CD14-positive monocyte (primary cell): ENCODE data around the gene XYLB. TPM values are rescaled to one million over a fixed set of nuclear protein-coding genes. Genes with fewer than 3 reads are reported as not detected.

Experiments
- DNase-seq, 3 donors: peaks; one replicate each; pipeline ENCODE4 v3.0.0-alpha.2; 2011 to 2022
- H2AFZ ChIP-seq: 2 replicates; pipeline ENCODE4 v1.6.0; 2012; ENCODE audit warnings: mild to moderate bottlenecking, low read depth, low read length, inconsistent platforms; ENCODE audit not compliant: insufficient read depth, poor library complexity, severe bottlenecking
- H3K27ac ChIP-seq, 2 donors: 1 replicate in 1 of 2; 2 replicates in 1 of 2; pipeline ENCODE4 v1.5.1; 2012 to 2013; ENCODE audit warnings: low read length in 2 of 2, control low read depth in 1 of 2, inconsistent platforms in 1 of 2, low read depth in 1 of 2, mild to moderate bottlenecking in 1 of 2
- H3K27me3 ChIP-seq, 2 donors: one replicate each; pipeline versions ENCODE4 v1.6.0 to v1.6.1; 2011 to 2013; ENCODE audit warnings: low read length in 2 of 2; ENCODE audit not compliant: control insufficient read depth in 2 of 2, insufficient read depth in 2 of 2
- H3K36me3 ChIP-seq, 2 donors: replicated peaks in 1 of 2; 1 replicate in 1 of 2; 2 replicates in 1 of 2; pipeline versions ENCODE4 v1.5.1 to v1.6.1; 2012 to 2013; ENCODE audit warnings: low read length in 2 of 2, control low read depth in 1 of 2, inconsistent platforms in 1 of 2, mild to moderate bottlenecking in 1 of 2; ENCODE audit not compliant: insufficient read depth in 2 of 2, control insufficient read depth in 1 of 2
- H3K4me1 ChIP-seq, 2 donors: 1 replicate in 1 of 2; 2 replicates in 1 of 2; pipeline versions ENCODE4 v1.5.1 to v1.6.1; 2012 to 2013; ENCODE audit warnings: low read length in 2 of 2, control low read depth in 1 of 2, inconsistent platforms in 1 of 2, mild to moderate bottlenecking in 1 of 2, moderate library complexity in 1 of 2; ENCODE audit not compliant: insufficient read depth in 2 of 2, control insufficient read depth in 1 of 2
- H3K4me2 ChIP-seq: replicated peaks from 2 replicates; pipeline ENCODE3; 2012; ENCODE audit warnings: low read length, moderate library complexity, mild to moderate bottlenecking; ENCODE audit not compliant: poor library complexity, severe bottlenecking; ENCODE audit errors: extremely low read depth
- H3K4me3 ChIP-seq, 3 experiments: fragments of 200-600 bp in 1 of 3; sonication (generic) in 1 of 3; replicated peaks in 1 of 3; 1 replicate in 2 of 3; 2 replicates in 1 of 3; pipeline ENCODE4 v1.5.1; 2011 to 2013; ENCODE audit warnings: low read length in 3 of 3, mild to moderate bottlenecking in 3 of 3, control low read depth in 2 of 3, low read depth in 2 of 3, inconsistent platforms in 1 of 3, moderate library complexity in 1 of 3
- H3K79me2 ChIP-seq: 2 replicates; pipeline ENCODE4 v1.6.0; 2012; ENCODE audit warnings: mild to moderate bottlenecking, control low read depth, inconsistent platforms, low read length, moderate library complexity; ENCODE audit not compliant: insufficient read depth
- H3K9ac ChIP-seq: 2 replicates; pipeline ENCODE4 v1.6.0; 2017; ENCODE audit warnings: low read length, mild to moderate bottlenecking; ENCODE audit not compliant: insufficient read depth, poor library complexity, severe bottlenecking
- H3K9me3 ChIP-seq, 2 donors: replicated peaks in 1 of 2; 1 replicate in 1 of 2; 2 replicates in 1 of 2; pipeline versions ENCODE4 v1.5.1 to v1.6.1; 2012 to 2013; ENCODE audit warnings: low read length in 2 of 2, control low read depth in 1 of 2; ENCODE audit not compliant: control insufficient read depth in 1 of 2, insufficient read depth in 1 of 2
- H4K20me1 ChIP-seq: 2 replicates; pipeline ENCODE4 v1.6.0; 2012; ENCODE audit warnings: mild to moderate bottlenecking, low read length, control low read depth, moderate library complexity; ENCODE audit not compliant: insufficient read depth
- H3K27ac Mint-ChIP-seq, 7 donors: one replicate each; pipeline ENCODE4 v1.8.0; 2020; ENCODE audit warnings: mild to moderate bottlenecking in 7 of 7, mixed read lengths in 7 of 7, moderate library complexity in 6 of 7, inconsistent platforms in 2 of 7
- H3K27me3 Mint-ChIP-seq, 3 donors: one replicate each; pipeline ENCODE4 v1.8.0; 2021 to 2022; ENCODE audit warnings: low read depth in 3 of 3, mild to moderate bottlenecking in 3 of 3, mixed read lengths in 3 of 3, moderate library complexity in 3 of 3, inconsistent platforms in 1 of 3
- H3K36me3 Mint-ChIP-seq, 2 donors: one replicate each; pipeline ENCODE4 v1.8.0; 2020; ENCODE audit warnings: mixed read lengths in 2 of 2, inconsistent platforms in 1 of 2, mild to moderate bottlenecking in 1 of 2
- H3K4me1 Mint-ChIP-seq: one replicate; pipeline ENCODE4 v1.8.0; 2020; ENCODE audit warnings: mild to moderate bottlenecking, mixed read lengths
- H3K4me3 Mint-ChIP-seq, 2 donors: one replicate each; pipeline ENCODE4 v1.8.0; 2020; ENCODE audit warnings: mild to moderate bottlenecking in 2 of 2, mixed read lengths in 2 of 2, moderate library complexity in 1 of 2
- H3K9me3 Mint-ChIP-seq, 7 donors: one replicate each; pipeline ENCODE4 v1.8.0; 2020 to 2022; ENCODE audit warnings: mixed read lengths in 7 of 7, mild to moderate bottlenecking in 6 of 7, moderate library complexity in 6 of 7, inconsistent platforms in 2 of 7
- WGBS: methylation state at CpG from one replicate; pipeline ENCODE4 v1.1.5; 2013; ENCODE audit warnings: missing lambda C conversion rate; ENCODE audit not compliant: insufficient coverage; 5-methylcytosine and 5-hydroxymethylcytosine counted together
- intact Hi-C, 2 donors: fragments of 100-400 bp; cut with micrococcal nuclease; formaldehyde crosslinking; loops; one replicate each; pipeline versions ENCODE4 v1.15.0 to v1.15.1; 2023
- polyA plus RNA-seq, 3 donors: library from polyadenylated mRNA; depleted of rRNA in 1 of 3; unstranded in 2 of 3; stranded (reverse) in 1 of 3; fragments of 300-500 nt in 2 of 3; fragments of >200 nt in 1 of 3; fragmentation: Illumina TruSeq in 2 of 3; gene quantifications; 1 replicate in 2 of 3; 2 replicates in 1 of 3; pipeline ENCODE4 v1.2.3, GENCODE V29; 2012 to 2021
- TF ChIP-seq, protein P1 (sequence below): fragments of 200-600 bp; IDR thresholded peaks from one replicate; pipeline ENCODE4 v1.8.0; 2022; ENCODE audit warnings: antibody characterized with exemption, mild to moderate bottlenecking

XYLB gene
- polyA plus RNA-seq, 3 donors, result 0.60 to 1.00 (median 0.74) TPM

DNA sequence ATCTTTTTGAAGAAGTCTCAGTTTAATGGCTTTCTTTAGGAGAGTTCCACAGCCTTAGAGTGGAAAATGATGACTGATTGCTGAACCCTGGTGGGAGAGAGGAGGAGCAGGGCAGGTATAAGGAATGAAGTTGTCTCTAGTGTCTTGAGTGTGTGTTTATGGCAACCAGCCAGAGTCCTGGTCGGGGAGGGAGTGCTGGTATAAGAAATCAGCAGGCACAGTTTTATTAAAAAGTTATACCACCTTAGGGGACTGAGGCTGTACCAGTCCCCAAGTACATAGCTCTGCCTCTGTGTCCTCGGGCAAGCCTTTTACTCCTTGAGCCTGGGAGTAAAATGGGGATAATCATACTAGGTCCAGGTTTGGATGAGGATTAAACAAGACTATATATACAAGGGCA is 34.6 kb upstream of the XYLB start:
- intact Hi-C loops, result no loop called here
- H4K20me1 ChIP-seq, result no peaks in the 10 kb centered on the region
- no peaks in the 10 kb centered on the region for H3K27me3 ChIP-seq
- no peak overlapping the region for H2AFZ ChIP-seq
- TF ChIP-seq, protein P1, sequence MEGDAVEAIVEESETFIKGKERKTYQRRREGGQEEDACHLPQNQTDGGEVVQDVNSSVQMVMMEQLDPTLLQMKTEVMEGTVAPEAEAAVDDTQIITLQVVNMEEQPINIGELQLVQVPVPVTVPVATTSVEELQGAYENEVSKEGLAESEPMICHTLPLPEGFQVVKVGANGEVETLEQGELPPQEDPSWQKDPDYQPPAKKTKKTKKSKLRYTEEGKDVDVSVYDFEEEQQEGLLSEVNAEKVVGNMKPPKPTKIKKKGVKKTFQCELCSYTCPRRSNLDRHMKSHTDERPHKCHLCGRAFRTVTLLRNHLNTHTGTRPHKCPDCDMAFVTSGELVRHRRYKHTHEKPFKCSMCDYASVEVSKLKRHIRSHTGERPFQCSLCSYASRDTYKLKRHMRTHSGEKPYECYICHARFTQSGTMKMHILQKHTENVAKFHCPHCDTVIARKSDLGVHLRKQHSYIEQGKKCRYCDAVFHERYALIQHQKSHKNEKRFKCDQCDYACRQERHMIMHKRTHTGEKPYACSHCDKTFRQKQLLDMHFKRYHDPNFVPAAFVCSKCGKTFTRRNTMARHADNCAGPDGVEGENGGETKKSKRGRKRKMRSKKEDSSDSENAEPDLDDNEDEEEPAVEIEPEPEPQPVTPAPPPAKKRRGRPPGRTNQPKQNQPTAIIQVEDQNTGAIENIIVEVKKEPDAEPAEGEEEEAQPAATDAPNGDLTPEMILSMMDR, result no peak
- no peaks in the 10 kb centered on the region for H3K79me2 ChIP-seq
- H3K4me2 ChIP-seq, result no peak overlapping the region
- H3K4me3 Mint-ChIP-seq, result no peak overlapping the region
- H3K9ac ChIP-seq, result no peak overlapping the region
- H3K4me1 ChIP-seq, result peaks cover 34 to 50% of the 10 kb centered on the region in 2 donors
- peaks cover 0 to 3% (median 0%) of the 10 kb centered on the region in 7 donors for H3K9me3 Mint-ChIP-seq
- WGBS, result no CpG with 5 or more reads among the region's 2 CpGs
- no peaks in the 10 kb centered on the region for H3K36me3 Mint-ChIP-seq
- DNase-seq, result no peak
- H3K27me3 Mint-ChIP-seq, result peaks cover 0 to 3% (median 1%) of the 10 kb centered on the region in 3 donors
- H3K27ac Mint-ChIP-seq, result peak overlapping the region in 6 of 7 donors; percentile 26 to 76 (median 66)
- peak overlapping the region in 1 of 3 experiments; percentile 13 for H3K4me3 ChIP-seq
- no peaks in the 10 kb centered on the region for H3K9me3 ChIP-seq
- no peaks in the 10 kb centered on the region for H3K36me3 ChIP-seq
- H3K27ac ChIP-seq, result peak overlapping the region in 1 of 2 donors; percentile 59
- peaks cover 43% of the 10 kb centered on the region for H3K4me1 Mint-ChIP-seq

DNA sequence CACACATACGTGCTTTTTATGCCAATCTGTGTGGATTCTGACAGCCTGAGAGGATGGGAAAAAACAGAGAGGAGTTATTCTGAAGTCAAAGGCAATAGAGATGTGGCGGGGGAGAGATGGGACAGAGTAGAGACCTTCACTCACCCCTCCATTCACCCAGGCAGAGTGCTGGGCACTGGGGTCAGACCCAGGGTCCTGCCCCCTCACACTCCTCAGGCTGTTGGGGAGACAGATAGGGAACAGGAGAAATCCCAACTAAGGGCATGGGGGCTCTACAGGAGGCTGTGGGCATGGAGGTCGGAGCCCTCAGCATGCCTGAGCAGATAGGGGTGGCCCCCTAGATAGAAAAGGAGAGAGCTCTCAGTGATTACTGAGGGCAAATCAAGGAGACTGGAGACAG is 34.2 kb upstream of the XYLB start:
- no peak for DNase-seq
- Mint-ChIP-seq H3K27ac (peak overlapping the region in 3 of 7 donors; percentile 52 to 58 (median 57)), H3K4me3 (no peak overlapping the region), H3K9me3 (peaks cover 0 to 3% (median 0%) of the 10 kb centered on the region in 7 donors), H3K4me1 (peaks cover 47% of the 10 kb centered on the region), H3K36me3 (no peaks in the 10 kb centered on the region), H3K27me3 (peaks cover 0 to 3% (median 1%) of the 10 kb centered on the region in 3 donors)
- H3K79me2 ChIP-seq, result no peaks in the 10 kb centered on the region
- peaks cover 38 to 54% of the 10 kb centered on the region in 2 donors for H3K4me1 ChIP-seq
- TF ChIP-seq, protein P1, result no peak
- H3K27me3 ChIP-seq, result no peaks in the 10 kb centered on the region
- no peak overlapping the region for H3K4me3 ChIP-seq
- H3K9me3 ChIP-seq, result no peaks in the 10 kb centered on the region
- no peaks in the 10 kb centered on the region for H3K36me3 ChIP-seq
- intact Hi-C loops, result no loop called here
- peak overlapping the region in 1 of 2 donors; percentile 59 for H3K27ac ChIP-seq
- H3K9ac ChIP-seq, result no peak overlapping the region
- no peaks in the 10 kb centered on the region for H4K20me1 ChIP-seq
- WGBS, result 100% methylated on average over 1 of the region's 3 CpGs
- no peak overlapping the region for H2AFZ ChIP-seq
- H3K4me2 ChIP-seq, result no peak overlapping the region
